Transverse colon (tissue), 3 donors: Measurements from ENCODE around the gene SNX33.
"Not testable (repeated sequence)": the region's sequence is repeated elsewhere in the genome, so short reads cannot be mapped to it uniquely, and the experiment has no call there.

Experiments
- EP300 ChIP-seq: sonication (generic); formaldehyde crosslinking; IDR thresholded peaks from one replicate; pipeline ENCODE4 v1.6.1; 2017; ENCODE audit warnings: antibody characterized with exemption, low read depth
- POLR2A ChIP-seq: fragments of 450-650 bp; IDR thresholded peaks from one replicate; pipeline ENCODE4 v1.6.1; 2016; ENCODE audit warnings: antibody characterized with exemption, mild to moderate bottlenecking, moderate library complexity
- TF ChIP-seq, protein P1 (sequence below), 5 experiments: fragments of 200-600 bp in 3 of 5; fragments of 450-650 bp in 2 of 5; sonication (generic) in 3 of 5; IDR thresholded peaks; 1 replicate in 2 of 5; 2 replicates in 3 of 5; pipeline ENCODE4 v1.5.1; 2016 to 2017; ENCODE audit warnings: antibody characterized with exemption in 5 of 5, inconsistent platforms in 3 of 5, mild to moderate bottlenecking in 2 of 5, moderate library complexity in 1 of 5

GRCh38 chr15:75699517-75699916 lies 51.8 kb downstream of the SNX33 start:
- TF ChIP-seq POLR2A, EP300: not testable (repeated sequence)
- TF ChIP-seq, protein P1, sequence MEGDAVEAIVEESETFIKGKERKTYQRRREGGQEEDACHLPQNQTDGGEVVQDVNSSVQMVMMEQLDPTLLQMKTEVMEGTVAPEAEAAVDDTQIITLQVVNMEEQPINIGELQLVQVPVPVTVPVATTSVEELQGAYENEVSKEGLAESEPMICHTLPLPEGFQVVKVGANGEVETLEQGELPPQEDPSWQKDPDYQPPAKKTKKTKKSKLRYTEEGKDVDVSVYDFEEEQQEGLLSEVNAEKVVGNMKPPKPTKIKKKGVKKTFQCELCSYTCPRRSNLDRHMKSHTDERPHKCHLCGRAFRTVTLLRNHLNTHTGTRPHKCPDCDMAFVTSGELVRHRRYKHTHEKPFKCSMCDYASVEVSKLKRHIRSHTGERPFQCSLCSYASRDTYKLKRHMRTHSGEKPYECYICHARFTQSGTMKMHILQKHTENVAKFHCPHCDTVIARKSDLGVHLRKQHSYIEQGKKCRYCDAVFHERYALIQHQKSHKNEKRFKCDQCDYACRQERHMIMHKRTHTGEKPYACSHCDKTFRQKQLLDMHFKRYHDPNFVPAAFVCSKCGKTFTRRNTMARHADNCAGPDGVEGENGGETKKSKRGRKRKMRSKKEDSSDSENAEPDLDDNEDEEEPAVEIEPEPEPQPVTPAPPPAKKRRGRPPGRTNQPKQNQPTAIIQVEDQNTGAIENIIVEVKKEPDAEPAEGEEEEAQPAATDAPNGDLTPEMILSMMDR (IDR thresholded peaks at IDR 0.05), result not testable (repeated sequence)
